Measurements from ENCODE around the gene RASGRF1. TPM values are rescaled to one million over a fixed set of nuclear protein-coding genes. Genes with fewer than 3 reads are reported as not detected.
"Not testable (repeated sequence)": the region's sequence is repeated elsewhere in the genome, so short reads cannot be mapped to it uniquely, and the experiment has no call there.

The RASGRF1 gene
- total RNA-seq, 6 experiments from 2014 or later = 0.29 TPM; not detected in 5

DNA sequence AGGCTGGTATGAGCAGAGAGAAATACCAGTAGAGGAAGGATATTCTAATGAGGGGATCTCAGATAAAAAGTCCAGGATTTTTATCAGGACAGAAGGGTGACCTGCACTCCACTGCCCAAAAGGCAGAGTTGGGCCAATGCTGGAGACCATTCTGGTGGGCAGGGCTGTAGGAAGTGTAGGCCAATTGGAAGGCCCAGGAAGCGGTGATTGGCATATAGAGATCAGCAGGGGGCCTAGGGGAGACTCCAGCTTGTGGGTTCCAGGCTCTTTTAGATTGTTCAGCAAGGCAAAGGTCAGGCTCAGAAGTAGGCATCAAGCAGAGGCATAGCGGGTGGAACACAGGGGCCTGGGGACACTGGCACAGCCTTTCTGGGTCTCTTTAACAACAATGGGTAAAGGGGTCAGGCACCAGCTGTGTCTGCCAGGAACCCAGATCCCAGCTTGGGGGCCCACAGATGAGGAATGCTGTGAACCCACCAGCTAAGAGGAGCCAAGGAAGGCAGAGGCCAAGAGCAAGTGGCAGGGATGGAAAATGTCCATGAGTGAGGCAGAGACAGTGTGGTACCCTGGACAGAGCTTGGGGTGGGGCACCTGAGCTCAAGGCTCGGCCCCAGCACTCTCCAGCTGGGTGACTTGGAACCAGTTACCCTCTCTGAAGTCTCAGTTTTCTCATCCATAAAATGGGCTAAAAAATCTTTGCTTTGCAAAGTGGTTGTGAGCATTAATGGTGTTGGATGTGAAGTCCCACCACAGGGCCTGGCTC is 27.0 kb upstream of the RASGRF1 start:
- no peak for DNase-seq
- no peaks in the 10 kb centered on the region for H3K36me3 ChIP-seq
- peaks cover 0 to 5% (median 0%) of the 10 kb centered on the region in 4 donors for H3K9me3 ChIP-seq
- no peak overlapping the region for H3K27ac ChIP-seq
- H3K4me3 ChIP-seq = no peak overlapping the region
- no peaks in the 10 kb centered on the region for H3K4me1 ChIP-seq
- 10% methylated on average over 1 of the region's 3 CpGs for WGBS (ENCODE audit: insufficient coverage, low coverage, low lambda C conversion rate, missing lambda C conversion rate)
- H3K27me3 ChIP-seq = no peaks in the 10 kb centered on the region
- intact Hi-C loops (cut with DNase I) = no loop called here
- TF ChIP-seq, protein P1, sequence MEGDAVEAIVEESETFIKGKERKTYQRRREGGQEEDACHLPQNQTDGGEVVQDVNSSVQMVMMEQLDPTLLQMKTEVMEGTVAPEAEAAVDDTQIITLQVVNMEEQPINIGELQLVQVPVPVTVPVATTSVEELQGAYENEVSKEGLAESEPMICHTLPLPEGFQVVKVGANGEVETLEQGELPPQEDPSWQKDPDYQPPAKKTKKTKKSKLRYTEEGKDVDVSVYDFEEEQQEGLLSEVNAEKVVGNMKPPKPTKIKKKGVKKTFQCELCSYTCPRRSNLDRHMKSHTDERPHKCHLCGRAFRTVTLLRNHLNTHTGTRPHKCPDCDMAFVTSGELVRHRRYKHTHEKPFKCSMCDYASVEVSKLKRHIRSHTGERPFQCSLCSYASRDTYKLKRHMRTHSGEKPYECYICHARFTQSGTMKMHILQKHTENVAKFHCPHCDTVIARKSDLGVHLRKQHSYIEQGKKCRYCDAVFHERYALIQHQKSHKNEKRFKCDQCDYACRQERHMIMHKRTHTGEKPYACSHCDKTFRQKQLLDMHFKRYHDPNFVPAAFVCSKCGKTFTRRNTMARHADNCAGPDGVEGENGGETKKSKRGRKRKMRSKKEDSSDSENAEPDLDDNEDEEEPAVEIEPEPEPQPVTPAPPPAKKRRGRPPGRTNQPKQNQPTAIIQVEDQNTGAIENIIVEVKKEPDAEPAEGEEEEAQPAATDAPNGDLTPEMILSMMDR (IDR thresholded peaks at IDR 0.05) = no peak
- no peak for TF ChIP-seq POLR2A (IDR thresholded peaks at IDR 0.05)
- ATAC-seq = no peak

- H3K27ac ChIP-seq = no peak overlapping the region
- H3K27me3 ChIP-seq = no peaks in the 10 kb centered on the region
- H3K9me3 ChIP-seq = peaks cover 0 to 5% (median 0%) of the 10 kb centered on the region in 4 donors
- ATAC-seq = no peak
- TF ChIP-seq, protein P1 (IDR thresholded peaks at IDR 0.05) = no peak
- TF ChIP-seq POLR2A (IDR thresholded peaks at IDR 0.05) = no peak
- WGBS (ENCODE audit: insufficient coverage, low coverage, low lambda C conversion rate, missing lambda C conversion rate) = 75% methylated on average over 4 of the region's 4 CpGs
- intact Hi-C loops (cut with DNase I) = no loop called here
- no peaks in the 10 kb centered on the region for H3K36me3 ChIP-seq
- H3K4me3 ChIP-seq = no peak overlapping the region
- no peak for DNase-seq
- no peaks in the 10 kb centered on the region for H3K4me1 ChIP-seq
Observed at GRCh38 chr15:79116771-79117170, 26.2 kb upstream of the RASGRF1 start.

- H3K4me3 ChIP-seq = no peak overlapping the region
- 63% methylated on average over 2 of the region's 7 CpGs for WGBS (ENCODE audit: insufficient coverage, low coverage, low lambda C conversion rate, missing lambda C conversion rate)
Observed at GRCh38 chr15:79115986-79116665, 25.5 kb upstream of the RASGRF1 start.

GRCh38 chr15:79113831-79114230 is 23.3 kb upstream of the RASGRF1 start:
- TF ChIP-seq, protein P1 (IDR thresholded peaks at IDR 0.05) = no peak
- no peak for TF ChIP-seq POLR2A (IDR thresholded peaks at IDR 0.05)
- no peak for DNase-seq
- no peak overlapping the region for H3K4me3 ChIP-seq
- 49% methylated on average over 2 of the region's 2 CpGs for WGBS (ENCODE audit: insufficient coverage, low coverage, low lambda C conversion rate, missing lambda C conversion rate)
- no peaks in the 10 kb centered on the region for H3K36me3 ChIP-seq
- ATAC-seq = no peak
- no peaks in the 10 kb centered on the region for H3K9me3 ChIP-seq
- no peak overlapping the region for H3K27ac ChIP-seq
- intact Hi-C loops (cut with DNase I) = no loop called here
- no peaks in the 10 kb centered on the region for H3K4me1 ChIP-seq
- H3K27me3 ChIP-seq = no peaks in the 10 kb centered on the region

More at GRCh38 chr15:79115986-79116665, 25.5 kb upstream of the RASGRF1 start:
- no peaks in the 10 kb centered on the region for H3K4me1 ChIP-seq
- ATAC-seq (no peak), DNase-seq (no peak)
- H3K36me3 ChIP-seq = no peaks in the 10 kb centered on the region
- peaks cover 0 to 5% (median 0%) of the 10 kb centered on the region in 4 donors for H3K9me3 ChIP-seq
- intact Hi-C loops (cut with DNase I) = no loop called here
- no peaks in the 10 kb centered on the region for H3K27me3 ChIP-seq
- H3K27ac ChIP-seq = no peak overlapping the region
- no peak for TF ChIP-seq POLR2A (IDR thresholded peaks at IDR 0.05)
- TF ChIP-seq, protein P1 (IDR thresholded peaks at IDR 0.05) = no peak

DNA sequence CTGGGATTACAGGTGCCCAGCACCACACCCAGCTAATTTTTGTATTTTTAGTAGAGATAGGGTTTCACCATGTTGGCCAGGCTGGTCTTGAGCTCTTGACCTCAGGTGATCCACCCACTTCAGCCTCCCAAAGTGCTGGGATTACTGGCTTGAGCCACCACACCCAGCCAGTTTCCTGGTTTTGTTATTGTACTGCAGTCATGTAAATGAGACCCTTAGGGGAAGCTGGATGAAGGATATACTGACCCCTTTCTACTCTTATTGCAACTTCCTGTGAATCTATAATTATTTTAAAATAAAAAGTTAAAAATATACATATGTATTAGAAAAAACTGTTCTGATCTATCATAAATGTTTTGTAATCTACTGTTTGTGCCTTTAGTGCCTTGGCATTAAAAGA is 20.8 kb upstream of the RASGRF1 start:
- intact Hi-C loops (cut with DNase I); H3K36me3 ChIP-seq; ATAC-seq; DNase-seq; H3K4me1 ChIP-seq; H3K27me3 ChIP-seq; H3K9me3 ChIP-seq; H3K27ac ChIP-seq; H3K4me3 ChIP-seq: not testable (repeated sequence)
